ENCODE data around the gene NDC80. TPM values are rescaled to one million over a fixed set of nuclear protein-coding genes. Genes with fewer than 3 reads are reported as not detected.

Gene NDC80
- total RNA-seq, 1 donor from 2014 or later, result 0.26 TPM

GRCh38 chr18:2532797-2533196 is 38.6 kb upstream of the NDC80 start:
- H3K27me3 ChIP-seq (ENCODE audit: control insufficient read depth, insufficient read depth, low read length), result no peaks in the 10 kb centered on the region
- H3K4me3 ChIP-seq (ENCODE audit: low read depth, low read length), result no peak overlapping the region
- H3K36me3 ChIP-seq (ENCODE audit: control insufficient read depth, insufficient read depth, low read length), result no peaks in the 10 kb centered on the region
- DNase-seq (ENCODE audit: low read depth) (no peak), FAIRE-seq (no peak)
- TF ChIP-seq CTCF (IDR thresholded peaks at IDR 0.05; ENCODE audit: insufficient read depth, low read length, severe bottlenecking), result no peak

- FAIRE-seq, result no peak
- no peak overlapping the region for H3K4me3 ChIP-seq (ENCODE audit: low read depth, low read length)
Measured at GRCh38 chr18:2534906-2535305, 36.5 kb upstream of the NDC80 start.

GRCh38 chr18:2535419-2535910 is 35.9 kb upstream of the NDC80 start:
- FAIRE-seq (peak; percentile 43), DNase-seq (ENCODE audit: low read depth) (no peak)
- Histone ChIP-seq H3K27me3 (ENCODE audit: control insufficient read depth, insufficient read depth, low read length) (no peaks in the 10 kb centered on the region), H3K4me3 (ENCODE audit: low read depth, low read length) (no peak overlapping the region), H3K36me3 (ENCODE audit: control insufficient read depth, insufficient read depth, low read length) (no peaks in the 10 kb centered on the region)
- TF ChIP-seq CTCF (IDR thresholded peaks at IDR 0.05; ENCODE audit: insufficient read depth, low read length, severe bottlenecking), result no peak

More at GRCh38 chr18:2534906-2535305, 36.5 kb upstream of the NDC80 start:
- TF ChIP-seq CTCF (IDR thresholded peaks at IDR 0.05; ENCODE audit: insufficient read depth, low read length, severe bottlenecking), result no peak
- DNase-seq (ENCODE audit: low read depth), result no peak
- Histone ChIP-seq H3K36me3 (ENCODE audit: control insufficient read depth, insufficient read depth, low read length) (no peaks in the 10 kb centered on the region), H3K27me3 (ENCODE audit: control insufficient read depth, insufficient read depth, low read length) (no peaks in the 10 kb centered on the region)

- Histone ChIP-seq H3K27me3 (ENCODE audit: control insufficient read depth, insufficient read depth, low read length) (no peaks in the 10 kb centered on the region), H3K36me3 (ENCODE audit: control insufficient read depth, insufficient read depth, low read length) (no peaks in the 10 kb centered on the region), H3K4me3 (ENCODE audit: low read depth, low read length) (no peak overlapping the region)
- no peak for TF ChIP-seq CTCF (IDR thresholded peaks at IDR 0.05; ENCODE audit: insufficient read depth, low read length, severe bottlenecking)
- DNase-seq (ENCODE audit: low read depth) (no peak), FAIRE-seq (no peak)
Measured at GRCh38 chr18:2536063-2536462, 35.3 kb upstream of the NDC80 start.

- no peaks in the 10 kb centered on the region for H3K27me3 ChIP-seq (ENCODE audit: control insufficient read depth, insufficient read depth, low read length)
- no peak overlapping the region for H3K4me3 ChIP-seq (ENCODE audit: low read depth, low read length)
- no peak for TF ChIP-seq CTCF (IDR thresholded peaks at IDR 0.05; ENCODE audit: insufficient read depth, low read length, severe bottlenecking)
- DNase-seq (ENCODE audit: low read depth) (peak; percentile 84), FAIRE-seq (no peak)
- no peaks in the 10 kb centered on the region for H3K36me3 ChIP-seq (ENCODE audit: control insufficient read depth, insufficient read depth, low read length)
Measured at GRCh38 chr18:2536493-2536892, 34.9 kb upstream of the NDC80 start.

- FAIRE-seq, result no peak
- TF ChIP-seq CTCF (IDR thresholded peaks at IDR 0.05; ENCODE audit: insufficient read depth, low read length, severe bottlenecking), result no peak
Measured at GRCh38 chr18:2537296-2537695, 34.1 kb upstream of the NDC80 start.

More at GRCh38 chr18:2537296-2537695, 34.1 kb upstream of the NDC80 start:
- Histone ChIP-seq H3K4me3 (ENCODE audit: low read depth, low read length) (no peak overlapping the region), H3K27me3 (ENCODE audit: control insufficient read depth, insufficient read depth, low read length) (no peaks in the 10 kb centered on the region), H3K36me3 (ENCODE audit: control insufficient read depth, insufficient read depth, low read length) (no peaks in the 10 kb centered on the region)
- DNase-seq (ENCODE audit: low read depth), result no peak
